HCT116 (cell line): ENCODE results near the gene TUBA3E. TPM values are rescaled to one million over a fixed set of nuclear protein-coding genes. Genes with fewer than 3 reads are reported as not detected.
"Not testable (repeated sequence)": the region's sequence is repeated elsewhere in the genome, so short reads cannot be mapped to it uniquely, and the experiment has no call there.

Experiments used
- ATAC-seq: fragments of 200-7000 bp; cut with Tn5 transposase; 2 replicates; pipeline ENCODE4 v1.9.1; 2020; ENCODE audit warnings: mild to moderate bottlenecking, moderate library complexity
- BruUV-seq: library from RNA; stranded (reverse); fragments of 400-500 nt; replicated peaks from 2 replicates; lab custom pipeline; 2021; lab: Mats Ljungman, UMichigan
- CTCF ChIA-PET: fragments of 300-600 bp; sonication (Branson Sonifier 250); formaldehyde crosslinking; loops from one replicate; lab custom pipeline; 2021; ENCODE audit warnings: antibody characterized with exemption; lab: Charles Lee
- POLR2A ChIA-PET: fragments of 300-600, 350-600 bp; sonication (Branson Sonifier 250); formaldehyde crosslinking; loops from one replicate; lab custom pipeline; 2021; ENCODE audit warnings: antibody characterized with exemption; lab: Charles Lee
- RAD21 ChIA-PET, 2 experiments: fragments of 300-600 bp; sonication (Branson Sonifier 250); formaldehyde crosslinking; loops; one replicate each; lab custom pipeline; 2023; ENCODE audit warnings: low total read pairs in 2 of 2; ENCODE audit not compliant: uncharacterized antibody in 2 of 2, unreplicated experiment in 2 of 2, low non-redundant PET in 1 of 2; lab: Charles Lee
- DNase-seq: peaks from one replicate; pipeline ENCODE4 v3.0.0-alpha.2; 2010; ENCODE audit warnings: low read depth, low spot score
- H2AFZ ChIP-seq: fragments of 200-600 bp; shearing (Covaris generic), sonication (generic); 2 replicates; pipeline ENCODE4 v1.6.1; 2017; ENCODE audit warnings: low read depth, mixed run types, mixed read lengths, antibody characterized with exemption, low read length; ENCODE audit not compliant: poor library complexity, severe bottlenecking
- H3K27ac ChIP-seq: 2 replicates; pipeline ENCODE4 v1.5.1; 2012; ENCODE audit warnings: low read depth, low read length
- H3K27me3 ChIP-seq: fragments of 200-600 bp; sonication (generic); 2 replicates; pipeline ENCODE4 v1.6.1; 2016; ENCODE audit warnings: mixed run types, low read length, mixed read lengths; ENCODE audit not compliant: insufficient read depth
- H3K36me3 ChIP-seq, 2 experiments: fragments of 200-500 bp in 1 of 2; fragments of 200-600 bp in 1 of 2; sonication (Bioruptor generic) in 1 of 2; sonication (generic) in 1 of 2; 2 replicates each; pipeline versions ENCODE4 v1.5.1 to v1.6.1; 2014 to 2016; ENCODE audit warnings: low read length in 2 of 2, inconsistent platforms in 1 of 2, mixed read lengths in 1 of 2, mixed run types in 1 of 2; ENCODE audit not compliant: insufficient read depth in 2 of 2, control insufficient read depth in 1 of 2
- H3K4me1 ChIP-seq, 2 experiments: fragments of 200-600 bp in 1 of 2; sonication (generic) in 1 of 2; 2 replicates each; pipeline versions ENCODE4 v1.5.1 to v1.6.1; 2012 to 2017; ENCODE audit warnings: low read length in 2 of 2, inconsistent platforms in 1 of 2, mild to moderate bottlenecking in 1 of 2, mixed read lengths in 1 of 2, mixed run types in 1 of 2, moderate library complexity in 1 of 2; ENCODE audit not compliant: insufficient read depth in 2 of 2, control insufficient read depth in 1 of 2
- H3K4me2 ChIP-seq: fragments of 200-600 bp; sonication (generic); 2 replicates; pipeline ENCODE4 v1.6.1; 2017; ENCODE audit warnings: mixed run types, low read length, mixed read lengths
- H3K4me3 ChIP-seq, 2 experiments: fragments of 200-600 bp in 1 of 2; sonication (generic) in 1 of 2; replicated peaks in 1 of 2; 2 replicates each; pipeline ENCODE4 v1.5.1; 2011 to 2016; ENCODE audit warnings: low read length in 2 of 2, control low read depth in 1 of 2, low read depth in 1 of 2, mild to moderate bottlenecking in 1 of 2, mixed read lengths in 1 of 2, mixed run types in 1 of 2
- H3K79me2 ChIP-seq: fragments of 200-600 bp; sonication (generic); 2 replicates; pipeline ENCODE4 v1.6.1; 2017; ENCODE audit warnings: mild to moderate bottlenecking, mixed run types, low read length, moderate library complexity, mixed read lengths; ENCODE audit not compliant: insufficient read depth
- H3K9ac ChIP-seq: fragments of 200-600 bp; sonication (generic); 2 replicates; pipeline ENCODE4 v1.6.1; 2016; ENCODE audit warnings: low read length, mixed read lengths
- H3K9me2 ChIP-seq: fragments of 200-600 bp; sonication (generic), shearing (Covaris generic); 2 replicates; pipeline ENCODE4 v1.6.1; 2017; ENCODE audit warnings: mixed run types, mild to moderate bottlenecking, moderate library complexity; ENCODE audit not compliant: insufficient read depth
- H3K9me3 ChIP-seq, 2 experiments: fragments of 200-500 bp in 1 of 2; fragments of 200-600 bp in 1 of 2; sonication (Bioruptor generic) in 1 of 2; sonication (generic) in 1 of 2; 2 replicates each; pipeline ENCODE4 v1.6.1; 2014 to 2017; ENCODE audit warnings: low read length in 2 of 2, mixed read lengths in 2 of 2, inconsistent platforms in 1 of 2, low read depth in 1 of 2, mild to moderate bottlenecking in 1 of 2, mixed run types in 1 of 2, moderate library complexity in 1 of 2; ENCODE audit not compliant: control insufficient read depth in 1 of 2, insufficient read depth in 1 of 2
- H4K20me1 ChIP-seq: fragments of 200-600 bp; sonication (generic), shearing (Covaris generic); 2 replicates; pipeline ENCODE4 v1.6.1; 2017; ENCODE audit warnings: mixed run types, mild to moderate bottlenecking, moderate library complexity; ENCODE audit not compliant: insufficient read depth
- intact Hi-C: fragments of 100-400 bp; cut with micrococcal nuclease; formaldehyde crosslinking; loops from 2 replicates; pipeline ENCODE4 v1.10.0; 2022
- total RNA-seq: library from RNA; stranded (reverse); gene quantifications from one replicate; pipeline ENCODE4 v1.2.1, GENCODE V29; 2021; ENCODE audit not compliant: unreplicated experiment

Gene TUBA3E
- total RNA-seq, 1 experiment from 2014 or later = not detected

- CTCF ChIA-PET, ATAC-seq, H3K4me1 ChIP-seq, H3K9me2 ChIP-seq, H3K4me2 ChIP-seq, intact Hi-C loops, H3K27ac ChIP-seq, DNase-seq, RAD21 ChIA-PET, H3K27me3 ChIP-seq, H3K9ac ChIP-seq, POLR2A ChIA-PET, H3K9me3 ChIP-seq, H3K4me3 ChIP-seq, H3K79me2 ChIP-seq, H3K36me3 ChIP-seq, BruUV-seq, H2AFZ ChIP-seq, H4K20me1 ChIP-seq: not testable (repeated sequence)
Observed at GRCh38 chr2:130230376-130230775, 32.1 kb upstream of the TUBA3E start.

- H3K9me3 ChIP-seq, H3K9me2 ChIP-seq, H3K4me1 ChIP-seq, BruUV-seq, H2AFZ ChIP-seq, DNase-seq, H3K27ac ChIP-seq, CTCF ChIA-PET, H4K20me1 ChIP-seq, POLR2A ChIA-PET, RAD21 ChIA-PET, intact Hi-C loops, H3K4me3 ChIP-seq, H3K4me2 ChIP-seq, H3K27me3 ChIP-seq, H3K36me3 ChIP-seq, H3K9ac ChIP-seq, H3K79me2 ChIP-seq: not testable (repeated sequence)
- 0 out of 2 replicates have a peak, but pooled peaks have one; percentile 30 for ATAC-seq
Observed at GRCh38 chr2:130229161-130229510, 30.9 kb upstream of the TUBA3E start.

GRCh38 chr2:130228467-130229160 is 30.4 kb upstream of the TUBA3E start:
- H3K27ac ChIP-seq, H3K27me3 ChIP-seq, H3K79me2 ChIP-seq, H3K4me2 ChIP-seq, RAD21 ChIA-PET, POLR2A ChIA-PET, intact Hi-C loops, H3K9me2 ChIP-seq, DNase-seq, H2AFZ ChIP-seq, H3K4me3 ChIP-seq, H4K20me1 ChIP-seq, H3K36me3 ChIP-seq, BruUV-seq, CTCF ChIA-PET, ATAC-seq, H3K4me1 ChIP-seq, H3K9me3 ChIP-seq, H3K9ac ChIP-seq: not testable (repeated sequence)

GRCh38 chr2:130228005-130228404 is 29.8 kb upstream of the TUBA3E start:
- not testable (repeated sequence) for H3K4me3 ChIP-seq

More at GRCh38 chr2:130228005-130228404, 29.8 kb upstream of the TUBA3E start:
- H4K20me1 ChIP-seq, POLR2A ChIA-PET, H3K4me2 ChIP-seq, H3K36me3 ChIP-seq, CTCF ChIA-PET, H3K9ac ChIP-seq, H3K4me1 ChIP-seq, H3K9me2 ChIP-seq, H2AFZ ChIP-seq, BruUV-seq, ATAC-seq, H3K79me2 ChIP-seq, H3K27ac ChIP-seq, RAD21 ChIA-PET, DNase-seq, intact Hi-C loops, H3K9me3 ChIP-seq, H3K27me3 ChIP-seq: not testable (repeated sequence)
